ENCODE results near the gene ERFE. TPM values are rescaled to one million over a fixed set of nuclear protein-coding genes. Genes with fewer than 3 reads are reported as not detected.

Gene ERFE
- total RNA-seq, 4 donors from 2014 or later: not detected

DNA sequence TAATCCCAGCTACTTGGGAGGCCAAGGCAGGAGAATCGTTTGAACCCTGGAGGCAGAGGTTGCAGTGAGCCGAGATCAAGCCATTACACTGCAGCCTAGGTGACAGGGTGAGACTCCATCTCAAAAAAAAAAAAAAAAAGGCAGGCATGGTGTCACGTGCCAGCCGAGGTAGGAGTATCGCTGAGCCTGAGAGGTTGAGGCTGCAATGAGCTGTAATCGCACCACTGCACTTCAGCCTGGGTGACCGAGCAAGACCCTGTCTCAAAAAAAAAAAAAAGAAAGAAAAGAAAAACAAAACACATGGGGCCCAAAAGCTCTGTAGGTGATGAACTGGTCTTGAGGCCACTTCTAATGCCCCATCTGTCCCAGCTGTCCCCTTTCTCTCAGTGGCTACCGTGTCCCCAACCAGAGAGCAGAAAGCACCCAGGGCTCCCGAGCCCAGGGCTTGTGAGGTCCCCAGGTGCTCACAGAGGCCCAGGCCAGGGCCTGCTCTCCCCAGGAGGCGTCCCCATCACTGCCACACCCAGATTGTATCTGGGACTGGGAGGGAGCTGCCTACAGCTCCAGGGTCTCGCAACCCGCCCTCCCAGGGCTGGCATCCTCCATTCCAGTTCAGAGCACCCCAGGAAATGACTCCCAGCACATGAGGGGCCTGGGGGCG lies 11.8 kb upstream of the ERFE start:
- H3K9me3 ChIP-seq: no peaks in the 10 kb centered on the region
- H3K4me3 ChIP-seq: no peak overlapping the region
- no peaks in the 10 kb centered on the region for H3K36me3 ChIP-seq
- H3K4me1 ChIP-seq: peaks cover 19% of the 10 kb centered on the region
- no peaks in the 10 kb centered on the region for H3K27me3 ChIP-seq
- 79% methylated on average over 12 of the region's 13 CpGs for WGBS
- TF ChIP-seq POLR2AphosphoS5 (IDR thresholded peaks at IDR 0.05): no peak
- TF ChIP-seq POLR2A (IDR thresholded peaks at IDR 0.05): no peak
- no peak for TF ChIP-seq EP300 (IDR thresholded peaks at IDR 0.05)
- TF ChIP-seq, protein P1, sequence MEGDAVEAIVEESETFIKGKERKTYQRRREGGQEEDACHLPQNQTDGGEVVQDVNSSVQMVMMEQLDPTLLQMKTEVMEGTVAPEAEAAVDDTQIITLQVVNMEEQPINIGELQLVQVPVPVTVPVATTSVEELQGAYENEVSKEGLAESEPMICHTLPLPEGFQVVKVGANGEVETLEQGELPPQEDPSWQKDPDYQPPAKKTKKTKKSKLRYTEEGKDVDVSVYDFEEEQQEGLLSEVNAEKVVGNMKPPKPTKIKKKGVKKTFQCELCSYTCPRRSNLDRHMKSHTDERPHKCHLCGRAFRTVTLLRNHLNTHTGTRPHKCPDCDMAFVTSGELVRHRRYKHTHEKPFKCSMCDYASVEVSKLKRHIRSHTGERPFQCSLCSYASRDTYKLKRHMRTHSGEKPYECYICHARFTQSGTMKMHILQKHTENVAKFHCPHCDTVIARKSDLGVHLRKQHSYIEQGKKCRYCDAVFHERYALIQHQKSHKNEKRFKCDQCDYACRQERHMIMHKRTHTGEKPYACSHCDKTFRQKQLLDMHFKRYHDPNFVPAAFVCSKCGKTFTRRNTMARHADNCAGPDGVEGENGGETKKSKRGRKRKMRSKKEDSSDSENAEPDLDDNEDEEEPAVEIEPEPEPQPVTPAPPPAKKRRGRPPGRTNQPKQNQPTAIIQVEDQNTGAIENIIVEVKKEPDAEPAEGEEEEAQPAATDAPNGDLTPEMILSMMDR (IDR thresholded peaks at IDR 0.05): no peak
- DNase-seq (ENCODE audit: low spot score in 2 of 2): no peak
- H3K27ac ChIP-seq: no peak overlapping the region

DNA sequence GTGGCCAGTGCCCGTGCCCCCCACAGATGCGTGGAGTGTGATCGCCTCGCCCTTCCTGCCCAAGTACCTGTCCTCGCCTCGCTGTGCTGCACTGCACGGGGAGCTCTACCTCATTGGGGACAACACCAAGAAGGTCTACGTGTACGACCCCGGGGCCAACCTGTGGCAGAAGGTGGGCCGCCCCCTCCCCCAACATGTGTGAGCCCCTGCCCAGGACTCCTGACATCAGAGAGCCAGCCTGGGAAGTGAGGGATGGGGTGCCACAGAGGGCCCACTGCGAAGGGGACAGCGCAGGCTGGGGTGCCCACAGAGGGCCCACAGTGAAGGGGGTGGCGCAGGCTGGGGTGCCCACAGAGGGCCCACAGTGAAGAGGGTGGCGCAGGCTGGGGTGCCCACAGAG lies 9.8 kb upstream of the ERFE start:
- H3K4me1 ChIP-seq: peaks cover under 1% of the 10 kb centered on the region
- no peak for DNase-seq (ENCODE audit: low spot score in 2 of 2)
- no peaks in the 10 kb centered on the region for H3K9me3 ChIP-seq
- WGBS: 100% methylated on average over 2 of the region's 15 CpGs
- TF ChIP-seq EP300 (IDR thresholded peaks at IDR 0.05) (no peak), POLR2A (IDR thresholded peaks at IDR 0.05) (no peak), POLR2AphosphoS5 (IDR thresholded peaks at IDR 0.05) (no peak)
- TF ChIP-seq, protein P1 (IDR thresholded peaks at IDR 0.05): no peak
- H3K36me3 ChIP-seq: no peaks in the 10 kb centered on the region
- no peaks in the 10 kb centered on the region for H3K27me3 ChIP-seq
- H3K4me3 ChIP-seq: no peak overlapping the region
- H3K27ac ChIP-seq: no peak overlapping the region

DNA sequence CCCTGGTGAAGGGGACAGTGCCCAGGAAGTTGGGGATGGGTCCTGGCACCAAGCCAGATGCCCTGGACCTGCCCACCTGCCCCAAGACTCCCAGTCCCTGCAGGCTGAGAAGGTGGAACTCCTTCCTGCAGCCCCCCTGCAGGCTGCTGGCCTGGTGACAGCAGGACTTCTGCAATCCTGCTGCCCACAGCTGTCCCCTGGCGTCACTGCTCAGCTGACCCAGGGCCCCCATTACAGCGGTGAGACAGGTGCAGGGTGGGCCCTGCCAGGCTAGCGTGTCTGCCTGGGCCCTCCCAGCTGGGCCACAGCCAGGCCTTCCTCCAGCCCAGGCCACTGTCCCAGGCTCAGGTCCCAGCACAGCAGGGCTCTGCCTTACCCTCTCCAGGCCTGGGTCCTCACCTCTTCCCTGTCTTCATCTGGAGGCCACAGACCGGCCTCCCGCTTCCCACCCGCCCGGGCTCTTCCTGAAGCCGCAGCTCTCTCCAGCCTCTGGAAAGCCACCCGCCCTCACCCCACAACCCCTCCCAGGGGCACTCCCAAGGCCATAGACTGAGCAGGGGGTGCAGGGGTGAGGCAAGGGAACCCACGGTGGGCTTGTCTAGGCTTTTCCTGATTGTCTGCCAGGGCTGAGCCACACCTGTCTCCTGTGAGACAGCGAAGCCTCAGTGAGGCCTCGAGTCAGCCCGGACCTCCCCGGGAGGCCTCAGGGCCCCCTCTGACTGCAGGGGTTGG lies 8.8 kb upstream of the ERFE start:
- 71% methylated on average over 12 of the region's 14 CpGs for WGBS
- no peak for DNase-seq (ENCODE audit: low spot score in 2 of 2)
- Histone ChIP-seq H3K4me3 (no peak overlapping the region), H3K27me3 (no peaks in the 10 kb centered on the region), H3K27ac (no peak overlapping the region), H3K36me3 (no peaks in the 10 kb centered on the region), H3K9me3 (no peaks in the 10 kb centered on the region), H3K4me1 (no peaks in the 10 kb centered on the region)
- TF ChIP-seq POLR2AphosphoS5 (IDR thresholded peaks at IDR 0.05) (no peak), POLR2A (IDR thresholded peaks at IDR 0.05) (no peak), EP300 (IDR thresholded peaks at IDR 0.05) (no peak)
- TF ChIP-seq, protein P1 (IDR thresholded peaks at IDR 0.05): no peak

DNA sequence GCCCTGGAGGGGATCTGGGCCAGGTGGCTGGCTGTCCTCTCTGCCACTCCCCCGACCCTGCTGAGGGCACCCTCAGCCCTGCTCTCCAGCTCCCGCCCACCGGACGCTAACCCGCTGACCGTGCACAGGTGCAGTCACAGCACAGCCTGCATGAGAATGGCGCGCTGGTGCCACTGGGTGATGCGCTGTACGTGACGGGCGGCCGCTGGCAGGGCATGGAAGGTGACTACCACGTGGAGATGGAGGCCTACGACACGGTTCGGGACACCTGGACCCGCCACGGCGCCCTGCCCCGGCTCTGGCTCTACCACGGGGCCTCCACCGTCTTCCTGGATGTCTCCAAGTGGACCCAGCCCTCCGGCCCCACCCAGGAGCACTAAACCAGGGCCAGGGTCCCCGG lies 8.1 kb upstream of the ERFE start:
- Histone ChIP-seq H3K36me3 (no peaks in the 10 kb centered on the region), H3K27ac (no peak overlapping the region), H3K4me3 (no peak overlapping the region), H3K27me3 (no peaks in the 10 kb centered on the region), H3K4me1 (no peaks in the 10 kb centered on the region), H3K9me3 (no peaks in the 10 kb centered on the region)
- no peak for DNase-seq (ENCODE audit: low spot score in 2 of 2)
- TF ChIP-seq, protein P1 (IDR thresholded peaks at IDR 0.05): no peak
- TF ChIP-seq POLR2AphosphoS5 (IDR thresholded peaks at IDR 0.05): no peak
- TF ChIP-seq POLR2A (IDR thresholded peaks at IDR 0.05): no peak
- TF ChIP-seq EP300 (IDR thresholded peaks at IDR 0.05): no peak
- WGBS: 92% methylated on average over 15 of the region's 25 CpGs

DNA sequence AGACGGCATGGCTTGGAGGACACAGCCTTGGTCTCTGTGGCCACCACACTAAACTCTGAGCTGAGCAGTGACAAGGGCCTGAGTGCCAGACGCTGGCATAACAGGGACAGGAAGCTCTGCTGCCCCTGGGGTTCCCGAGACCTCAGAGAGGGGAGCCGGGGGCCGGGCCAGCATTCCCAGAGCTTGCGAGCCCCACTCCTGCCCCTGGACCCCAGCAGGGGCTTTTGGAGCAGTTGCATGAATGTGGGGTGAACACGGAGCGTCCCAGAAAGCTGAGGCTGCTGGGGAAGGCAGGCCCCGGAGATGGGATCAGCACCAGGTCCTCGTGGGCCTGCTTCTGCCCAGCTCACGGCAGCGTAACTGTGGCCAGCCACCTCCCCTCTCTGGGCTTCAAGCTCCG lies 7.6 kb upstream of the ERFE start:
- Histone ChIP-seq H3K36me3 (no peaks in the 10 kb centered on the region), H3K4me1 (no peaks in the 10 kb centered on the region), H3K9me3 (no peaks in the 10 kb centered on the region), H3K27ac (no peak overlapping the region), H3K27me3 (no peaks in the 10 kb centered on the region), H3K4me3 (no peak overlapping the region)
- TF ChIP-seq POLR2AphosphoS5 (IDR thresholded peaks at IDR 0.05): no peak
- TF ChIP-seq, protein P1 (IDR thresholded peaks at IDR 0.05): no peak
- DNase-seq (ENCODE audit: low spot score in 2 of 2): no peak
- 74% methylated on average over 2 of the region's 13 CpGs for WGBS

Data from suprapubic skin (tissue), 4 donors.